Erythroblast (primary cell): ENCODE measurements around the gene RBPJ.

Experiments used
- GATA1 ChIP-seq: IDR thresholded peaks from 2 replicates; pipeline ENCODE4 v1.6.1; 2011; ENCODE audit warnings: low read depth, mild to moderate bottlenecking, control low read depth, low read length, moderate library complexity
- POLR2A ChIP-seq: IDR thresholded peaks from 2 replicates; pipeline ENCODE4 v1.6.1; 2011; ENCODE audit warnings: mild to moderate bottlenecking, low read length

- TF ChIP-seq POLR2A (no peak), GATA1 (no peak)
Observed at GRCh38 chr4:26323821-26324220, 3.0 kb downstream of the RBPJ start.
